GM21786 (cell line): ENCODE data around the gene SUSD3.

Source experiments
- ATAC-seq: cut with Tn5 transposase; IDR thresholded peaks from one replicate; pipeline ENCODE4 v1.9.1; 2021; ENCODE audit not compliant: unreplicated experiment

The SUSD3 gene

DNA sequence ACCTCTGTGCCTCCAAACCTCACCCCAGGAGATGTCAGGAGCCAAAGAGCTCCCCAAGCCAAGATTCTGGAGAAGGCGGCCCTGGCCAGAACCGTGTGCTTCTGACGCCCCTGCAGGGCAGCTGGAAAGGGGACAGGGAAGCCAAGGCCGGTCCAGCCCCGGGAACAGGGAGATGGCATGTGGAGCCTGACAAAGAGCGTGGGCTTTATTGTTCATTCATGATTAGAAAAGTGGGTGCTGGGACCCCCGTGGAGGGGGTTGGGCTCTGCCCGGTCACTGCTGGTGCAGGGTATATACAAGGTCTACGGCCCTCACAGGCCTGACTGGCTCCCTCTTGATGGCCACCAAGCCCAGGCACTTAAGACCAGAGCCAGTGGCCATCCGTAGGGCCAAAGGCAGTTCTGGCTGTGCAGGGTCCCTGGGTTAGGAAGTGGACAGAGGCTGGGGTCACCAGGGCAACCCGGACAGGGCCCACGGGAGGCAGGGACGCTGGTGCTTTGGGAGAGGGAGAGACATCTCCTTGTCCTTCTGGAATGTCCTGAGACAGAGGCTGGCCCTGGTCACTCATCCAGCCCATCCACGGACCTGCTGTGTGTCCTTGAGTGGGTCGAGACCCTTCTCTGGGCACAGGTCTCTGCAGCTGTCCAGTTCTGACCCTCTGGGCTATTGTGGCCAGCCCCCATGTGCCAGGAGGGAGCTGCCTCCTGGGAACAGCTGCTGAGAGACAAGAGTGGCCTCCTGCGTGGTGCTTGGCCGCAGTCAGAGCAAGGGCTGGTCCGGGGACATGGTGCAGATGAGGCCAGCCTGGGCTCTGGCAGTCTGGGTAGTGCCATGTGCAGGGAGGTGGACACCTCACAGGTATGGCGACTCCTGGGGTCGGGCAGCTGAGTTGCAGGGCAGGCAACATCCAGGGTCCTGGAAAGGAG, 63.1 kb downstream of the SUSD3 start:
- no peak for ATAC-seq

DNA sequence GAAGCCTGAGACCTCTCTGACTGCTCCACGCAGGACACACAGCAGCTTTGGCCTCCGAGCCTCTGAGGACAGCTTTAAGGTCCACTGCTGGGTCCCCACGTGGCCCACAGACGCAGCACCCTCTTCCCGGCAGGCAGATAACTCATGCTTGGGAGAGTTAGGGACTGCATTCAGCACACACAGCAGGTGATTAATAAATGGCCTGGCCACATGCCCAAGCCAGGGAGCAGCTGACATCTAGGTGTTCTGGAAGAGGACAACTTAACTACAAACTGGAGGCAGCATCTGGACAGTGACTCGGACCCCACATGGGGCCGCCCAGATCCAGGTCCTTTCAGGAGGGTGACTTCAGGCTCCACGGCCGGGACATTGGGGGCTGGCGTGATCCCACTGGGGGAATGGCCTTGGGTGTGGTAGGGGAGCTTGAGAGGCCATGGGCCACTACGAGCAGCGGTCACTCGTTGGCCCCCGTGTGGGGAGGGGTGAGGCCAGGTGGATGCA, 64.3 kb downstream of the SUSD3 start:
- ATAC-seq = no peak

DNA sequence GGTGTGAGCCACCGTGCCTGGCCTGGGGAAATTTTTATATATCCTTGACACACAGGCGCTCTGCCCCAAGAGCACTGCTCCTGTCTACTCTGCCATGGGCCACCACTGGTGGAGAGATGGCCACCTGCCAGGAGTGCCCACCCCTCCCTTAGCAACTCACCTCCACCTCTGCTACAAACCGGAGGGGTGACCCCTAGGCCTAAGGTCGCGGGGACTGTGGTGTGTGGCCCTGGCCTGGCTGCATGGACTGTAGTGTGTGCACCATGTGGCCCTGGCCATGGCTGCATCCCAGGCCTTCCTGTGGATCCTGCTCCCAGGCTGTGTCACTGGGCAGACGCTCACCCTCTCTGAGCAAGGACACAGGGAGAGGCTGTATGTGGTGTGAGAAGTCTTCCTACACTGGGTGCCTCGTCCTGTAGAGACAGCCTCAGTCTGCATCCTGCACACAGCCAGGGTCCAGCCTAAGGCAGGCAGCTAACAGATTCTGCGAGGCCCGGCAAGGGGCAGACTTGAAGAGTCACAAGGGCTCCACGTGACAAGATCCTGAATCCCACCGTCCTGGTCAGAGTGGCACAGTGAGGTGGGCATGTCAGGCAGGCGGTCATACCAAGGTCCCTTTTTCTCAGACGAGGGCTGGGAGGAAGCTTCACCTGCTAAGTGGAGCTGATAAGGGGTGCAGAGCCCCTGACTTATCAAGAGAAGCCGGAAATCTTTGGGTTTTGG, 65.2 kb downstream of the SUSD3 start:
- ATAC-seq = no peak

DNA sequence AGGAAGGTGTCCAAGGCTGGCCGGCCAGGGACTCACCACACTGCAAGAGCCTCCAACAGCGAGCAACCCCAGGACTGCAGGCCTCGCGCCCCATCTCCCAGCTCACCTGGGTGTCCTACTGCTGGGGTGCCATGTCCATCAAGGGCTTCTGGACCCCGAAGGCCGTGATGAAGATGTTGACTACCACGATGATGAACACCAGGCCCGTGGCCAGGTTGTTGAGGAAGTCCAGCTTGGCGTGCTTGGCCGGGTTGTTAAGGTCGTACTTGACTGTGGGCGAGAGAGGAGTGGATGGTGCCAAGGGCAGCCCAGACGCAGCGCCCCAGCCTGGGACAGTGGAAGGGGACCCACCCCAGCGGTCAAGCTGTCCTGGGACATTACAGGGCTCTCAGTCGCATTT, 66.3 kb downstream of the SUSD3 start:
- ATAC-seq = no peak

DNA sequence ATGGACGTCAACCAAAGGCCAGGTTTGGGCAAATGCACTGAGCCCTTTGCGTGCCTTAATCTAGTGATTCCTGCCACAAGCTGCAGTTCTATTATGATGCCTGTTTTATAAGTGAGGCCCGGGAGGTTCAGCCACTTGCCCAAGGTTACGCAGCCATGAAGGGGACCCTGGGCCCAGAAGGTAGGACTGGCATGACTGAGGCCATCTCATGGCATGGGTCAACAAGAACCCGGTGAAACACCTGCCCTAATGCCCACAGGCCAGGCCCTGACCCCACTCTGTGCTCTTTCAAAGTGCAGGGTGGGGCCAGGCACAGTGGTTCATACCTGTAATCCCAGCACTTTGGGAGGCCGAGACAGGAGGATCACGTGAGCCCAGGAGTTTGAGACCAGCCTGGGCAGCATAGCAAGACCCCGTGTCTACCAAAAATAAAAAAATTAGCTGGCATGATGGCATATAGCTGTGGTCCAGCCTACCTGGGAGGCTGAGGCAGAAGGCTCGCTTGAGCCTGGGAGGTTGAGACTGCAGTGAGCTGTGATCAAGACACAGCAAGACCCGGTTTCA, 66.9 kb downstream of the SUSD3 start:
- no peak for ATAC-seq

DNA sequence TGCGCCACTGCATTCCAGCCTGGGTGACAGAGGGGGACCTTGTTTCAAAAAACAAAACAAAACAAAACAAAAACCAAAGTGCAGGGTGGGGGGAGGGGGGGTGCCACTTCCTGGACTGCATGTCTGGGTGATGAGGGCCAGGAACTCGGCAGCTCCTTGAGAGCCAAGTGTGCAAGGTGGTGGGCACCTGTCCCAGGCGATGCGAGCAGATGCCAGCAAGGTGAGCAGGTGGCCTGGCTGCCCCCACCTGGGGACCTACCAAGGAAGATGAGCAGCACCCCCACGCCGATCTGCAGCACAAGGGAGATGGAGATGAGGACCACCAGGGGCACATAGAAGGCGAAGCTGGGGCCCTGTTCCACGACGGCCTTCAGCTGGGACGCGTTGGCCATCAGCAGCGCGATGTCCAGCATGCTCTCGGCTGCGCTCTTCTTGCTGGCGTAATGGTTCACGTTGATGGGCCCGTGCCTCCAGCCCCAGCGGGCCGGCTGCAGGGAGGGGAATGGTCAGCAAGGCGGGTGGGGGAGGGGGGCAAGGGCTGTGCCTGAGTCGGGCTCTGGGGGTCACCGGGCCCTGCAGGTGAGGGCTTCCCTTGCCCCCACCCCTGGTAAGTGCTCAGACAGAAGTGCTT, 67.8 kb downstream of the SUSD3 start:
- no peak for ATAC-seq

DNA sequence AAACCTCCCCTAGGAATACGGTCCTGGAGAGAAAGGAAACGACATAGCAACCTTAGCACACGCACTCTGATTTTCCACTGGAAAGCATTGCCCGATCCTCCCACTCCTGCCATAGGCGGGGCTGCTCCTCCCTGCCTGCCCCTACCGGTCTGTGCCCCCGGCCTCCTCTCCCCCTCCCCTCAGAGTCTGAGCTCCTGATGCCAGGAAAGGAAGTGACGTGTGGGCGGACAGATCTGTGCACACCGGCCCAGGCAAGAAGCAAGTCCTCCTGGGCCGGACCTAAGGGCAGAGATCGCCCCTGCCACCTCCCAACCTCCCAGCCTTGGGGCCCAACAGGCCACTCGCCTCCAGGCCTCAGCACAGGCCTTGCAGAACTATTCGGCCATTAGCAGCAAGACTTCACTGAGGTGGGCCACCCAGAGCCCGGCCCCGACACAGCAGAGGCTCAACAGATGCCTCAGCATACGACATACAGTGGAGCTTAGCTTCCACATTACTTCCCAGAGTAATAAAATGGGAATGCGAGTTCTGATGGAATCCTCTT, 68.4 kb downstream of the SUSD3 start:
- ATAC-seq = no peak

DNA sequence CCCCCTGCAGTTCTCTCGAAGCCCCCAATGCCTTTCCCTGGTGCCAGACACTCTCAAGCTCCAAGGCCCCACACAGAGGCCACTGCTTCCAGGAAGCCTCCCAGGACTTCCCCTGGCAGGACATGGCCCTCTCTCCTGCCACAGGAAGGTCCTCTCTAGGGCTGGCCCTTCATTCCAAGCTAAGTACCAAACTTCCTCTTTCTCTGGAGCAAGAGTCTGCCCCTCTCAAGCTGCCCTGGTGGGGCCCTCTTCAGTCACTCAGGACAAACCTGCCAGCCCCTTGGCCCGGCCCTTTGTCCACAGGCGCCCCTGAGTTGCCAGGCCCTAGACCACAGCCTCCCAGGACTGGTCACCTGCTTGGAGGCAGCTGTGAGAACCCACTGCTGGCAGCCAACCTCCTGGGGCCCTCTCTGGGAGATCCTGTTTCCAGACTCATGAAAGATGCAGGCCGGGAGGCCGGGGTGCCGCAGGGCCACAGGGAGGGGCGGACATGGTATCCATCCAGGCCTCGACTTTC, 69.0 kb downstream of the SUSD3 start:
- ATAC-seq = no peak

DNA sequence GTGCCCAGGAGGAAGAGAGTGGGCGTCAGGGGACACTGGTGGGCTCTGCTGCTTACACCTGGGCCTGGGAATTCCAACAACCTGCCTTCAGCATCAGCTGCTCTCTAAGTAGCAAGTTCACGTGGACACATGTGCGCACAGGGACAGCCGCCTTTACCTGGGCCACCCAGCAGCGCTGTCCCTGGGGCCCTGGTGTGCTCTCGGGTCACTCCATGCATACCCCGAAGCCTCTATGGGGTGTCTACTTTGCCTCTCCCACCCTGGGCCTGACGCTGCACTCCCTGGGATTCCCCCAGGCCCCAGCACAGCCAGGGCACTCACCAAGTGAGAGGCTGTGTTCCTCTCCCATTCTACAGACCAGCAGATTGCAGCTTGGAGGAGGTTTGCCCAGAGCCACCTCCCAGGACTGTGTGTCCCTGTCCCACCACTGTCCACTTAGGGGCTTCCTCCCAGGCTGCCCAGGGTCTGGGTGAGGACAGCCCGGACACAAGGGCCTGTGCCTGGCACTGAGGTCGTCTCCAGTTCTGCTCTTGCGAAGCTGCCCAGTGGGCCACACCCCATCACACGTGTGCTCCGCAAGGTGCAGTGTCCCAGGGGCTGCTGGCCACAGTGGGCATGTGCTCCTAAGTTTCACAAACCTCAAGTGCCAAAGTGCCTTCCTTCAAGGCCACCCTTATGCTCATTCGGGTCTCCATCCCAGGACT, 69.7 kb downstream of the SUSD3 start:
- no peak for ATAC-seq

DNA sequence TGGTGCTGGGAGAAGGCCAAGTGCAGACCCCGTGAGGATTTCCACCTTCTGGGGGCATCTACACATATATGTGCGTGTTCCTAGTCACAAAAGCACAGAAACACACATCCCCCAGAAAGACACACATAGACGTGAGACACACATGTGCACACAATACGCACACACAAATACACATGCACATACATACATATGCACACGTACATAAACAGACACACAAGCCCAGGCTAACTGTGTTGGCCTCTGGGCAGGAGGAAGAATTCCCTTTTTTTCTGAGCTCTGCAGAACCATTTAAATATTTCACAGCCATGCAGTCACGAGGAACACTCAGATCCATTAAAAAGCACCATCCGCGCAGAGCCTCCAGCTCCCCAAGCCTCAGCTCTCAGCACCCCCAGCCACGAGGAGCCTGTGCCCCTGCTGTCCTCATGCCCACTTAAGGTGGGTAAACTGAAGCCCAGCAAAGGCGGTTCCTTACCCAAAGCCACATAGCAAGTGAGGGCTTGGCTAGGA, 70.3 kb downstream of the SUSD3 start:
- no peak for ATAC-seq

DNA sequence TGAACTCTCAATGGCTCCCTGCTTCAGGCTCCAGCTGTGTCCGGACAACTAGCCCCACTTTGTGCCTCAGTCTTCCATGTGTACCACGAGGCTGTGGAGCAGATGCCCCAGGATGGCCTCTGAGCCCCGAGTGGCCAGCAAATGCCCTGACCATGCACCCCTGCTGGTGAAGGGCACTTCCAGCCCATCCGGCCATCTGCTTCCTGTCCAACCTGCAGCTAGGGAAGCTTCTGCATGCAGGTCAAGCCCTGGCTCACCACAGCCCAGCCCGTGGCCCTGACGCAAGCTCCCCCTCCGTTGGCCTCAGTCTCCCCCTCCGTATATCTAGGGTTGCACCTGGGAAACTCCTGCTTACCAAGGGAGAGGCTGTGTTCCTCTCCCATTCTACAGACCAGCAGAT, 70.8 kb downstream of the SUSD3 start:
- no peak for ATAC-seq

DNA sequence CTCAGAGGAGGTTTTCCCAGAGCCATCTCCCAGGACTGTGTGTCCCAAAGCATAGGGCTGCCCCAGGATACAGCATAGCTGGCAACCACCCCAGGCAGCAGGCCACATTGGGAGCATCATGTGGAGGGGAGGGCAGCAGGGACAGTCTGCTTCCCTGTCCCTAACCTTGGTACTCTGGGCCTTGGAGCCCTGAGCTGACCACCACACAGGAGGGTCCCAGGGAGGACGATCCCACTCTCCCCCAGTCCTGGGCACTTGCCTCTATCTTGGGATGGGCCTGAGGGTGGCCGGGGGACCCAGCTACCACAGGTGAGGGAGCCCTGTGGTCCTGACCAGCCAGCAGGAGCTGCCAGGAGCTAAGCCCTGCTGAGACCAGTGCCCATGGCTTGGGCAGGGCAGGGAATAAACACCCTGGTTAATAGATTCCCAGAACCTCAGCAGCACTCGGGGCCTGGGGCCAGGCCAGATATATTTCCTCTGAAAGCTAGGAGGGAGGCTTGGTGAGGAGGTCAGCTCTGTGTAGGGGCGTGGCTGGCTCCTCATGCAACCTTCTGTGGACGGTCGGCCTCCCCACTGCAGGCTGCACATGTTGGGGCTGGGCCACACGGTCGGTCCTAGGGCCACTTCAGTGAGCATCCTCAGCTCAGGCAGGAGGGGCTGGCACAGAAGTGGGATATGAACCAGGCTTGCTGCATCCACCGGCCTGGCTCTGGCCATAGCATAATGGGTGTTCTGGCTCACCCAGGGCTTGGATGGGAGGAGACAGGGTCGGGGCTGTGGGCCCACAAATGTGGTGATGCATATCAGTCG, 71.4 kb downstream of the SUSD3 start:
- no peak for ATAC-seq

DNA sequence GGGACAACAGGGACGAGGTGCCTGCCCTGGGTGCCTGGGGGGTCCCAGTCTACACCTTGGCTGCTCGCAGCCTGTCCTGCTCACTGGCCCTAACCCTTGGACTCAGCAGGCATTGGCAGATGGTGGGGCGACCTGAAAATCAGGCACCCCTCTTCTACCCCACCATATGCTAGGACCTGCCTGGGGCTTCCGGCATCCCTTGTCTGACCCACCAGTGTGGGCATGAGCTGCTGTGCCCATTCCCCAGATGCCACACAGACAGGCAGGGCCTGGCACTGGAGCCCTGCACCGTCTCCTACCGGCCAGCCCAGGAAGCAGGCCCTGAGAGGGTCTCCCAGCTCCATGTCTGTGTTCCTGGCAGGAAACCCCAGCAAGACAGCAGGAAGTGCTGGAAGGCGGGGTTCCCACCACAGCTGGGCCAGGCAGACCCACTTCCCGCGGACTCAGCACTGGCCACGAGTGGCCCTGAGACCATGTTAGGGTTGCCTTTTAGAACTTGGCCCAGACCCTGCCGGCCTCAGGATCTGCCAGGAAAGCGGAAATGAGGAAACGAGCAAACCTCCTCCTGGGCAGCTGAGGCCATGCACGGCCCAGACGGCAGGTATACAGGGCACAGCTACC, 72.5 kb downstream of the SUSD3 start:
- ATAC-seq = no peak

DNA sequence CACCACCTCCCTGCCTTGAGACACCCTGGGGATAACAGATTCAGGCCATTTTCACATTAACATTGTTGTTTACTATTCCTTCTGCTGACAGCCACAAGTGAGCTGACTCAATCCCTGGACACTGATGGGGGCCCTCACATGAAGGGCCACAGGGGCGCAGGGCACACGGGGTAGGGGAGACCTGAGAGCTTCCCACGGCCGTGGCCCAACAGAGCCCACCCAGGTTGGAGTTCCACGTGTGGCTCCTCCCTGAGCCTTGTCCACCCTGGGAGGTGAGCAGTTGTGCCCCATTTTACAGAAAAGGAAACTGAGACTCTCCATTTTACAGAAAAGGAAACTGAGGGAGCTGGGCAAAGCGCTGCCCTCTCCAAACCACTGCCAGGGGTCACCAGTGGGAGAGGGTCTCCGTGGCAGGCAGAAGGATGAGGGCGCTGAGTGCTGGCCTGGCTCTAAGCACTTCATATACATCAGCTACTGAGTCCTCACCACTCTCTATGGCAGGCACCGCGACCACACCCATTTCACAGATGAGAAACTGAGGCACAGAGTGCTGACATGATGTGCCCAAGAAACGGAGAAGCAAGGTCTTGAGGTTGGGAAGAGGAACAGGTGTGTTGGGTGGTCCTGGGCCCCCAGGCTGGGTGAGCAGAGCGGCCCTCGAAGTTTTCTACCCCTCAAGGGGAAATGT, 73.2 kb downstream of the SUSD3 start:
- no peak for ATAC-seq

DNA sequence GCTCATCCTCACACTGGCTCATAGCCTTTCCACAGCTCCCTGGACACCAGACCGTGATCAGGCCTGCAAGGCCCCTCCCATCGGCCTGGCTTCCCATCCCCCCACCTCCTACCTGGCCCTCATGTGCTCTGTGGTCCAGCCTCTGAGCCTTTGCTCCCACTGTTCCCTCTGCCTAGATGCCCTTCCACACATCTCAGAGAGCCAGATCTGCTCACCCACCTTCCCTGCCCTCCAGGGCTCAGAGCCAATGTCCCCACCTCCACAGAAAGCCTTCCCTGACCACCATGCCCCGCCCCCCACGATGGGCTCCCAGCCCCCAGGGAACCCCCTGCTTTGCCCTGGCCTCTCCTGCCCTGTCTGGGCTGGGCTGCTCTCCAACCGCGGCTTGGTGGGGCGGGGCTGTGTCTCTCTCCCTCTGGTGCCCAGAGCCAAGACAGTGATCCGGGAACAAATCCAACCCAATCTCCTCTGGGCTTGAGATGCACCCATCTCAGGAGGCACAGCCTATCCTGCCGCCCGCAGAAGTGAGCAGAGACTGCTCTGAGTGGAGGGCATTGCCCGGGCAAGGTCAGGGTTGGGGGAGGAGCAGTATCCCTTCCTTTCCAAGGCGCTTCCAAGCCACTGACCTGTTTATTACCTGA, 73.9 kb downstream of the SUSD3 start:
- ATAC-seq = no peak

DNA sequence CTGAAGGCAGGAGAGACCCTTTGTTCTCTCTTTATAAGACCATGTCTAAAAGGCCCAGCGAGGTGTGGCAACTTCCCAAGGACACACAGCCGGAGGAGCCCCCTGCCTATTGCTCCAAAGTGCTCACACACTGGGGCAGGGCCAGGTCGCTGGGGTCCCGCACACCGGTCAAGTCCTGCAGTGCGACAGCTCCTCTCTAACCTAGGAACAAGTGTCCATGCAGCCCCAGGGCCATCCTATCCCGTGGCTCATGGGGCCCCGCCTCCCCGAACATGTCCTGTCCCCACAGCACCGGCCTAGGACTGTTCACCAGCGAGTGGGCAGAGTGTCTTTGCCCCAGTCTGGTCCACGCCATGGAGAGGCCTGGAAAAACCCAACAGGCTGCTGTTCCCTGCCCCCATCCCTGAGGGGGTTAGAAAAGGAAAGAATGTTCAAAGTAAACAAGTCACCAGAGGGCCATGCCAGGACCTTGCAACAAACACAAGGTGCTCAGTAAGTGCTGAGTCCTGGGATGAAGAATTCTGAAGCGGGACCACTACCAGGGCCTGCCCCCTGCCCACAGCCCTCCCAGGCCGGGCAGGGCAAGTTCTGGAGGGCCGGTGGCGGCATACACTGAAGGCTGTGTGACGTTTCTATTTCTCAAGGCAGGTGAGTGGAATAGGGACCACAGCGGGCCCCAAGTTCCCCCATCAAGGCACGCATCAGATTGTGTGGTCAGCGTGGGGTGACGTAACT, 74.6 kb downstream of the SUSD3 start:
- ATAC-seq = no peak

DNA sequence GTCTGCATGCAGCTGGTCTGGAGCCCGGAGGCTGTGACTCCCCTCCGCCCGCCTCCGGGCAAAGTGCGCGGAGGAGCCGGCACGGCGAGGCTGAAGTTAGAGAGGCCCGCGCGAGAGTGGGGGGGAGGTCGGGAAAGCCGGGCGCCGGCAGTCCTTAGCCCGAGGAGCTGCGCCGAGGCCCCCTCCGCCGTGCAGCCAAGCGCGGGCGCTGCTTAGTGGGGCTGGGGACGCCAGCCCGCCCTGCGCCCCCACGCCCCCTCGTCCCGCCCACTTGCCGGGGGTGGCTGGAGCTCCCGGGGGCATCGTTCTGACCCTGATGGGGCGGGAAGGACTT, 75.1 kb downstream of the SUSD3 start:
- peak; percentile 30 for ATAC-seq
